Glutamatergic neuron (in vitro differentiated cells): ENCODE data around the gene BAHCC1. TPM values are rescaled to one million over a fixed set of nuclear protein-coding genes. Genes with fewer than 3 reads are reported as not detected.

Experiments used
- DNase-seq: peaks from one replicate; pipeline ENCODE4 v3.0.0; 2022
- H3K27ac Mint-ChIP-seq: one replicate; pipeline ENCODE4 v1.8.0; 2020; ENCODE audit warnings: mild to moderate bottlenecking, mixed read lengths, inconsistent platforms; ENCODE audit not compliant: unreplicated experiment
- H3K27me3 Mint-ChIP-seq: one replicate; pipeline ENCODE4 v1.8.0; 2020; ENCODE audit warnings: mild to moderate bottlenecking, moderate library complexity, mixed read lengths, inconsistent platforms; ENCODE audit not compliant: unreplicated experiment
- H3K36me3 Mint-ChIP-seq: one replicate; pipeline ENCODE4 v1.8.0; 2020; ENCODE audit warnings: mild to moderate bottlenecking, mixed read lengths, inconsistent platforms; ENCODE audit not compliant: unreplicated experiment
- H3K4me1 Mint-ChIP-seq: one replicate; pipeline ENCODE4 v1.8.0; 2020; ENCODE audit warnings: mild to moderate bottlenecking, low read depth, mixed read lengths, inconsistent platforms; ENCODE audit not compliant: unreplicated experiment
- H3K4me3 Mint-ChIP-seq: one replicate; pipeline ENCODE4 v1.8.0; 2020; ENCODE audit warnings: mild to moderate bottlenecking, mixed read lengths, inconsistent platforms; ENCODE audit not compliant: unreplicated experiment
- H3K9me3 Mint-ChIP-seq: one replicate; pipeline ENCODE4 v1.8.0; 2020; ENCODE audit warnings: mild to moderate bottlenecking, moderate library complexity, mixed read lengths, inconsistent platforms; ENCODE audit not compliant: unreplicated experiment
- total RNA-seq: library from RNA; stranded (reverse); fragmentation: NEBNext Ultra II Directional; extraction: Animal tissue kit (Norgen Biotek cat#: 25700); gene quantifications from one replicate; pipeline ENCODE4 v1.2.1, GENCODE V29; 2021; ENCODE audit not compliant: unreplicated experiment
- TF ChIP-seq, protein P1 (sequence below): fragments of 200-600 bp; sonication (generic); IDR thresholded peaks from one replicate; pipeline ENCODE4 v1.5.0; 2021; ENCODE audit not compliant: partially characterized antibody, unreplicated experiment

Gene BAHCC1
- total RNA-seq, 1 donor from 2014 or later, result 111 TPM

- H3K27ac Mint-ChIP-seq, result peak overlapping the region; percentile 79
- no peaks in the 10 kb centered on the region for H3K36me3 Mint-ChIP-seq
- H3K9me3 Mint-ChIP-seq, result peaks cover 14% of the 10 kb centered on the region
- TF ChIP-seq, protein P1, sequence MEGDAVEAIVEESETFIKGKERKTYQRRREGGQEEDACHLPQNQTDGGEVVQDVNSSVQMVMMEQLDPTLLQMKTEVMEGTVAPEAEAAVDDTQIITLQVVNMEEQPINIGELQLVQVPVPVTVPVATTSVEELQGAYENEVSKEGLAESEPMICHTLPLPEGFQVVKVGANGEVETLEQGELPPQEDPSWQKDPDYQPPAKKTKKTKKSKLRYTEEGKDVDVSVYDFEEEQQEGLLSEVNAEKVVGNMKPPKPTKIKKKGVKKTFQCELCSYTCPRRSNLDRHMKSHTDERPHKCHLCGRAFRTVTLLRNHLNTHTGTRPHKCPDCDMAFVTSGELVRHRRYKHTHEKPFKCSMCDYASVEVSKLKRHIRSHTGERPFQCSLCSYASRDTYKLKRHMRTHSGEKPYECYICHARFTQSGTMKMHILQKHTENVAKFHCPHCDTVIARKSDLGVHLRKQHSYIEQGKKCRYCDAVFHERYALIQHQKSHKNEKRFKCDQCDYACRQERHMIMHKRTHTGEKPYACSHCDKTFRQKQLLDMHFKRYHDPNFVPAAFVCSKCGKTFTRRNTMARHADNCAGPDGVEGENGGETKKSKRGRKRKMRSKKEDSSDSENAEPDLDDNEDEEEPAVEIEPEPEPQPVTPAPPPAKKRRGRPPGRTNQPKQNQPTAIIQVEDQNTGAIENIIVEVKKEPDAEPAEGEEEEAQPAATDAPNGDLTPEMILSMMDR, result no peak
- peaks cover 15% of the 10 kb centered on the region for H3K27me3 Mint-ChIP-seq
- H3K4me3 Mint-ChIP-seq, result peak overlapping the region; percentile 84
- DNase-seq, result peak; percentile 54
- peaks cover 32% of the 10 kb centered on the region for H3K4me1 Mint-ChIP-seq
Observed at GRCh38 chr17:81387100-81388090, 7.9 kb upstream of the BAHCC1 start.

DNA sequence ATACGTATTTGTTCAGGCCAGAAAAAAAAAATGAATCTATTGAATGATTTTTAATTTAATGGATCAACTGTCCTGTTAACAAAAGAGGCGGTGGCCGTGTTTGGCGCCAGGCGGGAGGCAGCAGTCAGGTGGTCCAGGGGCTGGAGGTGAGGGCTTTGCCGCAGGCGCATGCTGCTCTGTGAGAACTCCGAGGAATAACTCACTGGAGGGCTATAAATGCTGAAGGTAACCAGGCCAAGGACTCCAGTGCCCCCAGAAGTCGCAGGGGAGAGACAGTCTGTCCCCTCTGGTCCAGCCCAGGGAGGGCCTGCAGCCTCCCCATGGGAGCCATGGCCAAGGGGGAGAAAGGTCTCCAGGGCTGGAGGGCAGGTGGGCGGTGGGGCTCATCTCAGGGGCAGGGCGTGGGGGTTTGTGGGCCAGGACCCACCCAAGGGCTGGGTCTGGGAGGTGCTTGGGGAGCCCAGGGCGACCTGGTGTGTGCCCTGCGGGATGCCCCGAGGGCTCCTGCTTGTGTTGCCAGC is 7.1 kb upstream of the BAHCC1 start:
- Mint-ChIP-seq H3K27ac (peak overlapping the region; percentile 84), H3K9me3 (peaks cover 17% of the 10 kb centered on the region), H3K4me3 (peak overlapping the region; percentile 84), H3K27me3 (peaks cover 15% of the 10 kb centered on the region), H3K4me1 (peaks cover 32% of the 10 kb centered on the region), H3K36me3 (no peaks in the 10 kb centered on the region)
- DNase-seq, result no peak
- TF ChIP-seq, protein P1, result no peak

DNA sequence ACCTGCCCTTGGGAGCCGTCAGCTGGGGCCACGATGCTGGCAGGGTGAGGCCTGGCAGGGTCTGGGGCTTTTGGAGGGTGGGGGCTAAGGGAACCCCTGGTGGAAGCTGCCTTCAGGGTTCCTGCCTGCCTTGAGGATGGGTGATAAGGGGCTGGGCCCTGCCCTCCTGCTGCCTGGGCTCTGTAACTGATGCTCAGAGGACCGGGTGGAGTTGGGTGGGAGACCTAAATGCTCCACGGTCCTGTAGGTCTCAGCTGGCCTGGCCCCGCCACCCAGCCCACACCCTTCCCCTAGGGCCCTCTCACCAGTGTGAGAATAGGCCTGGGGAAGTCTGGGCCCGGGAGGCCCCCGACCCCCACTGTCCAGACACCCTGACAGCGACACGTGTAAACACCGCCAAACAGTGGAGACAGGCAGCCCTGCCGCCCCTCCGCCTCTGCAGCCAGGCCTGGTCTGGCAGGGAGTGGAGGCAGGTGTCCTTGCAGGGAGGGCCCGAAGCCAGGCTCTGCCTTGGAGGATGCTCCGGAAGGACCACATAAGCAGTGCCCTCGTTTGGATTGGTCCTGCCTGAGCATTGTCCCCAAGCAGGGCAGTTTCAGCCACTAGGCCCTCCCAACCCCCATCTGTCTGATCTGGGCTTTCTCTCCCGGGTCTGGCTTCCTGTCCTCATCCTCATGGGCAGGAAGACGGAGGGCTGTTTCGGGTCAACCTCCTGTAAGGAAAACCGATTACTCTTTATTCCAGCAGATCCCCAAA is 6.5 kb upstream of the BAHCC1 start:
- Mint-ChIP-seq H3K9me3 (peaks cover 17% of the 10 kb centered on the region), H3K27me3 (peaks cover 15% of the 10 kb centered on the region), H3K4me1 (peaks cover 32% of the 10 kb centered on the region), H3K4me3 (peak overlapping the region; percentile 73), H3K36me3 (no peaks in the 10 kb centered on the region), H3K27ac (peak overlapping the region; percentile 84)
- TF ChIP-seq, protein P1, result no peak
- DNase-seq, result peak; percentile 62

- H3K4me3 Mint-ChIP-seq, result peak overlapping the region; percentile 76
Observed at GRCh38 chr17:81389585-81389984, 5.7 kb upstream of the BAHCC1 start.

More at GRCh38 chr17:81389585-81389984, 5.7 kb upstream of the BAHCC1 start:
- DNase-seq, result no peak
- Mint-ChIP-seq H3K27me3 (peaks cover 23% of the 10 kb centered on the region), H3K4me1 (peaks cover 39% of the 10 kb centered on the region), H3K9me3 (peaks cover 25% of the 10 kb centered on the region), H3K27ac (peak overlapping the region; percentile 79), H3K36me3 (no peaks in the 10 kb centered on the region)
- TF ChIP-seq, protein P1, result no peak
